HCT116 (cell line): ENCODE measurements around the gene SLC5A3. TPM values are rescaled to one million over a fixed set of nuclear protein-coding genes. Genes with fewer than 3 reads are reported as not detected.

Source experiments
- ATAC-seq: fragments of 200-7000 bp; cut with Tn5 transposase; 2 replicates; pipeline ENCODE4 v1.9.1; 2020; ENCODE audit warnings: mild to moderate bottlenecking, moderate library complexity
- BruUV-seq: library from RNA; stranded (reverse); fragments of 400-500 nt; replicated peaks from 2 replicates; lab custom pipeline; 2021; lab: Mats Ljungman, UMichigan
- CTCF ChIA-PET: fragments of 300-600 bp; sonication (Branson Sonifier 250); formaldehyde crosslinking; loops from one replicate; lab custom pipeline; 2021; ENCODE audit warnings: antibody characterized with exemption; lab: Charles Lee
- POLR2A ChIA-PET: fragments of 300-600, 350-600 bp; sonication (Branson Sonifier 250); formaldehyde crosslinking; loops from one replicate; lab custom pipeline; 2021; ENCODE audit warnings: antibody characterized with exemption; lab: Charles Lee
- RAD21 ChIA-PET, 2 experiments: fragments of 300-600 bp; sonication (Branson Sonifier 250); formaldehyde crosslinking; loops; one replicate each; lab custom pipeline; 2023; ENCODE audit warnings: low total read pairs in 2 of 2; ENCODE audit not compliant: uncharacterized antibody in 2 of 2, unreplicated experiment in 2 of 2, low non-redundant PET in 1 of 2; lab: Charles Lee
- DNase-seq: peaks from one replicate; pipeline ENCODE4 v3.0.0-alpha.2; 2010; ENCODE audit warnings: low read depth, low spot score
- H2AFZ ChIP-seq: fragments of 200-600 bp; shearing (Covaris generic), sonication (generic); 2 replicates; pipeline ENCODE4 v1.6.1; 2017; ENCODE audit warnings: low read depth, mixed run types, mixed read lengths, antibody characterized with exemption, low read length; ENCODE audit not compliant: poor library complexity, severe bottlenecking
- H3K27ac ChIP-seq: 2 replicates; pipeline ENCODE4 v1.5.1; 2012; ENCODE audit warnings: low read depth, low read length
- H3K27me3 ChIP-seq: fragments of 200-600 bp; sonication (generic); 2 replicates; pipeline ENCODE4 v1.6.1; 2016; ENCODE audit warnings: mixed run types, low read length, mixed read lengths; ENCODE audit not compliant: insufficient read depth
- H3K36me3 ChIP-seq, 2 experiments: fragments of 200-500 bp in 1 of 2; fragments of 200-600 bp in 1 of 2; sonication (Bioruptor generic) in 1 of 2; sonication (generic) in 1 of 2; 2 replicates each; pipeline versions ENCODE4 v1.5.1 to v1.6.1; 2014 to 2016; ENCODE audit warnings: low read length in 2 of 2, inconsistent platforms in 1 of 2, mixed read lengths in 1 of 2, mixed run types in 1 of 2; ENCODE audit not compliant: insufficient read depth in 2 of 2, control insufficient read depth in 1 of 2
- H3K4me1 ChIP-seq, 2 experiments: fragments of 200-600 bp in 1 of 2; sonication (generic) in 1 of 2; 2 replicates each; pipeline versions ENCODE4 v1.5.1 to v1.6.1; 2012 to 2017; ENCODE audit warnings: low read length in 2 of 2, inconsistent platforms in 1 of 2, mild to moderate bottlenecking in 1 of 2, mixed read lengths in 1 of 2, mixed run types in 1 of 2, moderate library complexity in 1 of 2; ENCODE audit not compliant: insufficient read depth in 2 of 2, control insufficient read depth in 1 of 2
- H3K4me2 ChIP-seq: fragments of 200-600 bp; sonication (generic); 2 replicates; pipeline ENCODE4 v1.6.1; 2017; ENCODE audit warnings: mixed run types, low read length, mixed read lengths
- H3K4me3 ChIP-seq, 2 experiments: fragments of 200-600 bp in 1 of 2; sonication (generic) in 1 of 2; replicated peaks in 1 of 2; 2 replicates each; pipeline ENCODE4 v1.5.1; 2011 to 2016; ENCODE audit warnings: low read length in 2 of 2, control low read depth in 1 of 2, low read depth in 1 of 2, mild to moderate bottlenecking in 1 of 2, mixed read lengths in 1 of 2, mixed run types in 1 of 2
- H3K79me2 ChIP-seq: fragments of 200-600 bp; sonication (generic); 2 replicates; pipeline ENCODE4 v1.6.1; 2017; ENCODE audit warnings: mild to moderate bottlenecking, mixed run types, low read length, moderate library complexity, mixed read lengths; ENCODE audit not compliant: insufficient read depth
- H3K9ac ChIP-seq: fragments of 200-600 bp; sonication (generic); 2 replicates; pipeline ENCODE4 v1.6.1; 2016; ENCODE audit warnings: low read length, mixed read lengths
- H3K9me2 ChIP-seq: fragments of 200-600 bp; sonication (generic), shearing (Covaris generic); 2 replicates; pipeline ENCODE4 v1.6.1; 2017; ENCODE audit warnings: mixed run types, mild to moderate bottlenecking, moderate library complexity; ENCODE audit not compliant: insufficient read depth
- H3K9me3 ChIP-seq, 2 experiments: fragments of 200-500 bp in 1 of 2; fragments of 200-600 bp in 1 of 2; sonication (Bioruptor generic) in 1 of 2; sonication (generic) in 1 of 2; 2 replicates each; pipeline ENCODE4 v1.6.1; 2014 to 2017; ENCODE audit warnings: low read length in 2 of 2, mixed read lengths in 2 of 2, inconsistent platforms in 1 of 2, low read depth in 1 of 2, mild to moderate bottlenecking in 1 of 2, mixed run types in 1 of 2, moderate library complexity in 1 of 2; ENCODE audit not compliant: control insufficient read depth in 1 of 2, insufficient read depth in 1 of 2
- H4K20me1 ChIP-seq: fragments of 200-600 bp; sonication (generic), shearing (Covaris generic); 2 replicates; pipeline ENCODE4 v1.6.1; 2017; ENCODE audit warnings: mixed run types, mild to moderate bottlenecking, moderate library complexity; ENCODE audit not compliant: insufficient read depth
- CBX3 ChIP-seq: IDR thresholded peaks from 2 replicates; pipeline ENCODE4 v1.6.1; 2012; ENCODE audit warnings: low read depth
- EZH2 ChIP-seq: fragments of 200-600 bp; sonication (generic); IDR thresholded peaks from 2 replicates; pipeline ENCODE4 v1.6.1; 2017; ENCODE audit warnings: antibody characterized with exemption, mixed run types
- EZH2phosphoT487 ChIP-seq: fragments of 200-600 bp; IDR thresholded peaks from 2 replicates; pipeline ENCODE4 v1.6.1; 2018; ENCODE audit warnings: antibody characterized with exemption, borderline replicate concordance
- FOSL1 ChIP-seq: IDR thresholded peaks from 2 replicates; pipeline ENCODE4 v1.6.1; 2012; ENCODE audit warnings: low read depth
- JUND ChIP-seq: IDR thresholded peaks from 2 replicates; pipeline ENCODE4 v1.6.1; 2012
- MAX ChIP-seq: IDR thresholded peaks from 2 replicates; pipeline ENCODE4 v1.6.1; 2012
- RAD21 ChIP-seq: IDR thresholded peaks from 2 replicates; pipeline ENCODE4 v1.6.1; 2012; ENCODE audit warnings: low read depth, mild to moderate bottlenecking
- REST ChIP-seq: IDR thresholded peaks from 2 replicates; pipeline ENCODE4 v1.6.1; 2012; ENCODE audit warnings: low read depth
- SIN3A ChIP-seq: IDR thresholded peaks from 2 replicates; pipeline ENCODE4 v1.6.1; 2012; ENCODE audit warnings: low read depth
- SP1 ChIP-seq: IDR thresholded peaks from 2 replicates; pipeline ENCODE4 v1.6.1; 2012; ENCODE audit warnings: low read depth
- SRF ChIP-seq: IDR thresholded peaks from 2 replicates; pipeline ENCODE4 v1.6.1; 2012; ENCODE audit warnings: low read depth
- TCF7L2 ChIP-seq: IDR thresholded peaks from 2 replicates; pipeline ENCODE4 v1.7.0; 2011; ENCODE audit warnings: borderline replicate concordance, inconsistent platforms; ENCODE audit not compliant: insufficient read depth, insufficient read length; ENCODE audit errors: extremely low read depth
- YY1 ChIP-seq: IDR thresholded peaks from 2 replicates; pipeline ENCODE4 v1.6.1; 2011; ENCODE audit warnings: low read length, low read depth, moderate library complexity, mild to moderate bottlenecking; ENCODE audit not compliant: insufficient replicate concordance; ENCODE audit errors: extremely low read depth
- ZBTB33 ChIP-seq: IDR thresholded peaks from 2 replicates; pipeline ENCODE4 v1.6.1; 2011; ENCODE audit warnings: mild to moderate bottlenecking, low read length, moderate library complexity; ENCODE audit not compliant: insufficient replicate concordance; ENCODE audit errors: extremely low read depth
- ZFX ChIP-seq: fragments of 450-650 bp; IDR thresholded peaks from 2 replicates; pipeline ENCODE4 v1.6.1; 2017
- ZNF274 ChIP-seq: fragments of 200-500 bp; sonication (Bioruptor generic); IDR thresholded peaks from 2 replicates; pipeline ENCODE4 v1.6.1; 2014; ENCODE audit warnings: mild to moderate bottlenecking, low read depth, low read length, inconsistent platforms
- intact Hi-C: fragments of 100-400 bp; cut with micrococcal nuclease; formaldehyde crosslinking; loops from 2 replicates; pipeline ENCODE4 v1.10.0; 2022
- total RNA-seq: library from RNA; stranded (reverse); gene quantifications from one replicate; pipeline ENCODE4 v1.2.1, GENCODE V29; 2021; ENCODE audit not compliant: unreplicated experiment

Gene SLC5A3
- total RNA-seq, 1 experiment from 2014 or later = 11.8 TPM

- ATAC-seq = no peak
- no TSS peak for BruUV-seq
- Histone ChIP-seq H3K4me3 (no peak overlapping the region), H2AFZ (no peak overlapping the region), H3K27ac (no peak overlapping the region), H3K79me2 (peaks cover 95% of the 10 kb centered on the region), H3K9me2 (no peaks in the 10 kb centered on the region), H3K36me3 (no peaks in the 10 kb centered on the region; a peak in 1 of 4 replicates), H3K27me3 (no peaks in the 10 kb centered on the region), H3K9me3 (no peaks in the 10 kb centered on the region), H4K20me1 (no peaks in the 10 kb centered on the region), H3K9ac (no peak overlapping the region), H3K4me2 (no peak overlapping the region), H3K4me1 (no peaks in the 10 kb centered on the region; a peak in 1 of 4 replicates)
- ChIA-PET RAD21 (no interaction called here), POLR2A (no interaction called here), CTCF (interaction anchor here (1.7 kb wide), 1 partner anchor 9 kb away, joined by 7 read pairs; no protein-coding TSS in a partner anchor)
- intact Hi-C loops = no loop called here
- no peak for DNase-seq
- no peak for TF ChIP-seq MAX
- TF ChIP-seq RAD21 = no peak
- no peak for TF ChIP-seq EZH2phosphoT487
- no peak for TF ChIP-seq SIN3A
Measured at GRCh38 chr21:34082769-34083168, 9.4 kb downstream of the SLC5A3 start.

- H3K4me1 ChIP-seq = no peaks in the 10 kb centered on the region; a peak in 1 of 4 replicates
- DNase-seq = no peak
- no TSS peak for BruUV-seq
- no peaks in the 10 kb centered on the region; a peak in 1 of 4 replicates for H3K36me3 ChIP-seq
- no peak overlapping the region for H3K4me3 ChIP-seq
- H3K79me2 ChIP-seq = peaks cover 95% of the 10 kb centered on the region
- intact Hi-C loops = no loop called here
- CTCF ChIA-PET = no interaction called here
- no peak overlapping the region for H2AFZ ChIP-seq
- no peak overlapping the region for H3K4me2 ChIP-seq
- POLR2A ChIA-PET = no interaction called here
- H3K9me2 ChIP-seq = no peaks in the 10 kb centered on the region
- no peaks in the 10 kb centered on the region for H3K27me3 ChIP-seq
- H3K9ac ChIP-seq = no peak overlapping the region
- 0 out of 2 replicates have a peak, but pooled peaks cover 1% of the 10 kb centered on the region for H4K20me1 ChIP-seq
- no peaks in the 10 kb centered on the region for H3K9me3 ChIP-seq
- H3K27ac ChIP-seq = no peak overlapping the region
- RAD21 ChIA-PET = no interaction called here
- ATAC-seq = no peak
- TF ChIP-seq CBX3 = no peak
- TF ChIP-seq RAD21 = no peak
- no peak for TF ChIP-seq TCF7L2
- TF ChIP-seq ZNF274 = no peak
- no peak for TF ChIP-seq EZH2
- no peak for TF ChIP-seq SP1
- no peak for TF ChIP-seq SRF
- TF ChIP-seq FOSL1 = no peak
- TF ChIP-seq JUND = no peak
- no peak for TF ChIP-seq SIN3A
- no peak for TF ChIP-seq EZH2phosphoT487
- no peak for TF ChIP-seq YY1
- no peak for TF ChIP-seq REST
- TF ChIP-seq ZBTB33 = no peak
- TF ChIP-seq ZFX = no peak
Measured at GRCh38 chr21:34083357-34083756, 10.0 kb downstream of the SLC5A3 start.
